GM12872 (cell line): ENCODE data around the gene CD247.

Experiments used
- CTCF ChIP-seq: IDR thresholded peaks from 3 replicates; pipeline ENCODE4 v1.5.1; 2011; ENCODE audit warnings: low read depth, mild to moderate bottlenecking, low read length, moderate library complexity; ENCODE audit not compliant: insufficient read depth

The CD247 gene

GRCh38 chr1:167482184-167482583, 36.1 kb downstream of the CD247 start:
- TF ChIP-seq CTCF = no peak

- no peak for TF ChIP-seq CTCF
Observed at GRCh38 chr1:167479331-167479979, 38.9 kb downstream of the CD247 start.

GRCh38 chr1:167477986-167478385, 40.3 kb downstream of the CD247 start:
- no peak for TF ChIP-seq CTCF

GRCh38 chr1:167476061-167476460, 42.3 kb downstream of the CD247 start:
- no peak for TF ChIP-seq CTCF

GRCh38 chr1:167474191-167474641, 44.1 kb downstream of the CD247 start:
- no peak for TF ChIP-seq CTCF

GRCh38 chr1:167473761-167474160, 44.6 kb downstream of the CD247 start:
- TF ChIP-seq CTCF = no peak

- TF ChIP-seq CTCF = no peak
Observed at GRCh38 chr1:167472752-167473521, 45.4 kb downstream of the CD247 start.
